ENCODE data around the gene STARD9.

DNA sequence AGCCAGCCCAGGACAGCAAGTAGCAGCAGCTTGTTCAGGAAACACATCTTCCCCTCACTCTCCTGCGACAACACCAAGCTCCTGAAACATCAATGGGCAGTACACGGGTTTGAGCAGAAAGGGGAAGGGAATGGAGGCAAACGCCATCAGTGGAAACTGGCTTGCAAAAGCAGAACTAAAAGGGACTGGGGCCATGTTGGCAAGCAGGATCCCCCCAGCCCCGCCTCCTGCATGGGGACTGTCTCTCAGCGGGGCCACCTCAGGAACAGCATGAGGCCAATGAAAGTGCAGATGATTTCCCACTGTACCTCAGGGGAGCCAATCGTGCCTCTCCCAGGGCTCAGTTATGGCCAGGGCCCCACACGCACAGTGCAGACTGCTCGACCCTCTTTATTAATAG, 154.7 kb downstream of the STARD9 start:
- no peak for TF ChIP-seq EZH2 (IDR thresholded peaks at IDR 0.05; ENCODE audit: insufficient read depth, low read length)
- TF ChIP-seq, protein P1, sequence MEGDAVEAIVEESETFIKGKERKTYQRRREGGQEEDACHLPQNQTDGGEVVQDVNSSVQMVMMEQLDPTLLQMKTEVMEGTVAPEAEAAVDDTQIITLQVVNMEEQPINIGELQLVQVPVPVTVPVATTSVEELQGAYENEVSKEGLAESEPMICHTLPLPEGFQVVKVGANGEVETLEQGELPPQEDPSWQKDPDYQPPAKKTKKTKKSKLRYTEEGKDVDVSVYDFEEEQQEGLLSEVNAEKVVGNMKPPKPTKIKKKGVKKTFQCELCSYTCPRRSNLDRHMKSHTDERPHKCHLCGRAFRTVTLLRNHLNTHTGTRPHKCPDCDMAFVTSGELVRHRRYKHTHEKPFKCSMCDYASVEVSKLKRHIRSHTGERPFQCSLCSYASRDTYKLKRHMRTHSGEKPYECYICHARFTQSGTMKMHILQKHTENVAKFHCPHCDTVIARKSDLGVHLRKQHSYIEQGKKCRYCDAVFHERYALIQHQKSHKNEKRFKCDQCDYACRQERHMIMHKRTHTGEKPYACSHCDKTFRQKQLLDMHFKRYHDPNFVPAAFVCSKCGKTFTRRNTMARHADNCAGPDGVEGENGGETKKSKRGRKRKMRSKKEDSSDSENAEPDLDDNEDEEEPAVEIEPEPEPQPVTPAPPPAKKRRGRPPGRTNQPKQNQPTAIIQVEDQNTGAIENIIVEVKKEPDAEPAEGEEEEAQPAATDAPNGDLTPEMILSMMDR (IDR thresholded peaks at IDR 0.05; ENCODE audit: insufficient read depth, low read depth, low read length) = no peak
